Activated T-helper 17 cell treated with anti-CD3 and anti-CD28 coated beads, Interleukin-2, amount 50 U/mL, for 72 hours (primary cell): ENCODE measurements around the gene SPATA16. TPM values are rescaled to one million over a fixed set of nuclear protein-coding genes. Genes with fewer than 3 reads are reported as not detected.
A peak's percentile ranks its signal among the peaks of the same experiment; 100 is the strongest.
"Not testable (repeated sequence)": the region's sequence is repeated elsewhere in the genome, so short reads cannot be mapped to it uniquely, and the experiment has no call there.

Experiments
- ATAC-seq: fragments of 150-1000 bp; cut with Tn5 transposase; replicated peaks from 2 replicates; pipeline ENCODE4 v1.10.0; 2021; ENCODE audit warnings: mild to moderate bottlenecking, moderate library complexity
- H3K27ac Mint-ChIP-seq: one replicate; pipeline ENCODE4 v1.8.0; 2022; ENCODE audit warnings: mixed read lengths
- H3K27me3 Mint-ChIP-seq: one replicate; pipeline ENCODE4 v1.8.0; 2022; ENCODE audit warnings: mixed read lengths
- H3K36me3 Mint-ChIP-seq: one replicate; pipeline ENCODE4 v1.8.0; 2022; ENCODE audit warnings: low read depth, mild to moderate bottlenecking, mixed read lengths
- H3K4me1 Mint-ChIP-seq: one replicate; pipeline ENCODE4 v1.8.0; 2022; ENCODE audit warnings: mixed read lengths
- H3K4me3 Mint-ChIP-seq: one replicate; pipeline ENCODE4 v1.8.0; 2022; ENCODE audit warnings: mild to moderate bottlenecking, mixed read lengths
- H3K9me3 Mint-ChIP-seq: one replicate; pipeline ENCODE4 v1.8.0; 2022; ENCODE audit warnings: mixed read lengths
- total RNA-seq, 2 donors: library from RNA; stranded (reverse); gene quantifications; one replicate each; pipeline ENCODE4 v1.2.3, GENCODE V29; 2022

SPATA16 gene
- total RNA-seq, 2 donors from 2014 or later, result not detected

DNA sequence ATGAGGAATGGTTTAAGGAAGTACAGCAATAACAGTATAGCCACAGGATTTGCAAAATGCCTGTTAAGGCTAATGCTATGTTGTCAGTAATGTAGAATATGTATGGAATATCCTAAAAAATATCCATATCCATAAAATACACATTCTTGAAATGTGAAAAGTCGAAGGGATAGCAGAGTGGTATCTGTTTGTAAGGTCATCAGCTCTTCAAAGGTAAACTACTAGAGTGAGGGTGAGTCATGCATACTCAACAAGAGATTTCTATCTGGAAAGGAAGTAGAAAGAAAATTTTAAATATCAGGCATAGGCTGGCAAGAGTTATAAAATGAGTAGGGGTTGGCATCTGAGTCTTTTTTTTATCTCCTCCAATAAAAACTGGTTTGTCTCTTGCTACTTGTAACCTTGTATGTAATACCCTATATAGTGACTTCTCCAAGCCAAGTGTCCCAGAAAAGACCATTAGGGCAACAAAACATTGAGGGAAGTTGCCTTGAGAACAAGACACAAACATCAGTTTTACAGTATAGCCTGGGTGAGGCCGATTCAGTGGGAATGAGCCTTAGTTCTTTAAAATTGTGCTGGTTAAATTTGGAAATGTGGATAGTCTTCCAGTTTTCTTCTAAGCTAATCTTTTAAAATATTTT is 103.1 kb downstream of the SPATA16 start:
- no peaks in the 10 kb centered on the region for H3K4me1 Mint-ChIP-seq
- no peaks in the 10 kb centered on the region for H3K9me3 Mint-ChIP-seq
- H3K36me3 Mint-ChIP-seq, result no peaks in the 10 kb centered on the region
- no peaks in the 10 kb centered on the region for H3K27me3 Mint-ChIP-seq
- H3K27ac Mint-ChIP-seq, result no peak overlapping the region
- no peak overlapping the region for H3K4me3 Mint-ChIP-seq
- no peak for ATAC-seq

DNA sequence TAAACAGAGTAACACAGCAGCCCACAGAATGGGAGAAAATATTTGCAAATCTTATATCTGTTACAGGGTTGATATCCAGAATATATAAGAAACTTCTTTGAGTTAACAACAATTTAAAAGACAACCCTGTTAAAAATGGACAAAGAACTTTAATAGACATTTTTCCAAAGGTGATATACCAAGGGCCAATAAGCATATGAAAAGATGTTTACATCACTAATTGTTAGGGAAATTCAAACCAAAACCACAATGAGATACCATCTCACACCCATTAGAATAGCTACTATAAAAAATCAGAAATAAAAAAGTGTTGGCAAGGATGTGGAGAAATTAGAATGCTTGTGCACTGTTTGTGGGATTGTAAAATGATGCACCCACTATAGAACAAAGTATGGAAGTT is 110.8 kb downstream of the SPATA16 start:
- Mint-ChIP-seq H3K36me3 (no peaks in the 10 kb centered on the region), H3K4me1 (no peaks in the 10 kb centered on the region), H3K9me3 (peaks cover 3% of the 10 kb centered on the region), H3K4me3 (no peak overlapping the region), H3K27ac (no peak overlapping the region), H3K27me3 (no peaks in the 10 kb centered on the region)
- ATAC-seq, result no peak

DNA sequence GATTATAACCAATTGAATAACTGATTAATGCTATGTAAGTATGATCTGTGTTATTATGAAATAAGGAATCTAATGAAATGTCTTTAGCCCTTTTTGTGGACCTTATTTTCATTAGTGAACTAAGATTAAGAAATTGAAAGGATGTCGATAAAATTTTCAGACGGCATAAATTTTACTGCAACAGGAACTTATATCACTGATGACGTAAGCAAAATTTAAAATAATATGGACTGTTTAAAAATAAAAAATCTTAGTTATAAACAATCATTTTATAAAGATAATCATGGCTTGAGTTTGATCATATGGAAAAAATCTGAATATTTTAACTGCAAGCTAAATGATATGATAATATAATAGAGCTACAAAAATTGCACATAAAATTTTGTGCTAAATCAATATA is 112.7 kb downstream of the SPATA16 start:
- Mint-ChIP-seq H3K4me1 (no peaks in the 10 kb centered on the region), H3K4me3 (no peak overlapping the region), H3K36me3 (no peaks in the 10 kb centered on the region), H3K27me3 (no peaks in the 10 kb centered on the region), H3K9me3 (peaks cover 3% of the 10 kb centered on the region), H3K27ac (no peak overlapping the region)
- ATAC-seq, result no peak

DNA sequence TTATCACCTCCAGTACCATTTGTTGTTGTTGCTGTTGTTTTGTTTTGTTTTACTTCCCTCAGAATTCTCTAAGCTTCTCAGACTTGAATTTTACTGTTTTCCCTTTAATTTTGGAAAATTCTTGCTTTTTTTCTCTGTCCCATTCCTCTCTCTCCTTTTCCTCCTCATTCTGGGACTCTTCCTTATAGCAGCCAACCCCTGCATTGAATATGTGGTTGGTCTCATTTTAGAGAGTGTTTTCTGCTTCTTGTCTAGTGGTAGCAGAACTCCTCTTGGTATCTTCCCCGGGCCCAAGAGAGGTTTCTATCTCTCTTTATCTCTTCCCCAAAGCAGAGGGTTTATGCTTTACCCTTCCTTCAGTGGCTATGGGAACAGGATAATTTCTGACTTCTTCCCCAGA is 113.6 kb downstream of the SPATA16 start:
- H3K36me3 Mint-ChIP-seq, result no peaks in the 10 kb centered on the region
- peaks cover 3% of the 10 kb centered on the region for H3K9me3 Mint-ChIP-seq
- H3K27me3 Mint-ChIP-seq, result no peaks in the 10 kb centered on the region
- no peak overlapping the region for H3K4me3 Mint-ChIP-seq
- H3K4me1 Mint-ChIP-seq, result no peaks in the 10 kb centered on the region
- no peak overlapping the region for H3K27ac Mint-ChIP-seq
- no peak for ATAC-seq

DNA sequence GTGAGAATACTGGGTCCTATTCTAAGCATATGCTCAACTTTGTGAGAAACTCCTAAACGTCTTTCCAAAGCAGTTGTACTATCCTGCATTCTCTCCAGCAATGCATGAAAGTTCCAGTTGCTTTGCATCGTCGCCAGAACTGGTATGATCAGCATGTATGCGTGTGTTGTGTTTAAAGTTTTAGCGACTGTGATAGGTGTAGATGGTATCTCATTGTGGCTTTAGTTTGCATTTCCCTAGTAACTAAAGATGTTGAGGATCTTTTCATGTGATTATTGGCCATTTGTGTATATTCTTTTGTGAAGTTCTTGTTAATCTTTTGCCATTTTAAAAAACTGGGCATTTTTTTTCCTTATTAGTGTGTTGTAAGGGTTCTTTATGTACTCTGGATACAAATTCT is 115.1 kb downstream of the SPATA16 start:
- Mint-ChIP-seq H3K4me1 (no peaks in the 10 kb centered on the region), H3K36me3 (no peaks in the 10 kb centered on the region), H3K27me3 (no peaks in the 10 kb centered on the region), H3K9me3 (peaks cover 3% of the 10 kb centered on the region), H3K4me3 (no peak overlapping the region), H3K27ac (no peak overlapping the region)
- ATAC-seq, result no peak

DNA sequence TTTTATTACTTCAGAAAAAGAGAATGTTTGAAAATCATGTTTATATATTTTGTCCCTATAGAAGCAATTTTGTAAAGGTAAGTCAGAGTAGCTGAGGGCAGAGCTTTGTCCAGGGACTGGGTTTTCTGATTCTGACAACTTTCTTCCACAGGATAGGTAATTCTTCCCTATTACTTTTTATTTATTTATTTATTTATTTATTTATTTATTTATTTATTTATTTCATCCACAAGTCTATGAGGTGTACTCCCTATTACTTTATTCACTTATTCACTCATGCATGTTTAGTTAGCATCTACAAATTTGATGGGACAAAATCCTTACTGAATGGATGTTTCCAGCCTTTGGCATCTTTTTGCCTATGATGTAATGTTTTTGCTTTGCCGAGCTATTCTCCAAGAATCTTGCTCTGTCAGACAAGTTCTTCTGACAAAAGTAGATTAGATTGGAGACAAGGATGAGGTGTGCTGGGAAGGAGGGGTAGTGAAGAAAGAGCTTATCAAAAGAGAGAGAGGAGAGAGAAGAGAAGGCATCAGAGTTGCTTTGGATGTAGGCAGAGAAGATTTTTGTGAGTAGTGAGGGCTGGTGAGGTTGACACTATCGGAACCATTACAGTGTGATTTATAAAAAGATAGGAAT is 119.4 kb downstream of the SPATA16 start:
- no peak overlapping the region for H3K27ac Mint-ChIP-seq
- no peaks in the 10 kb centered on the region for H3K27me3 Mint-ChIP-seq
- no peak overlapping the region for H3K4me3 Mint-ChIP-seq
- H3K9me3 Mint-ChIP-seq, result no peaks in the 10 kb centered on the region
- no peaks in the 10 kb centered on the region for H3K36me3 Mint-ChIP-seq
- ATAC-seq, result no peak
- H3K4me1 Mint-ChIP-seq, result no peaks in the 10 kb centered on the region

DNA sequence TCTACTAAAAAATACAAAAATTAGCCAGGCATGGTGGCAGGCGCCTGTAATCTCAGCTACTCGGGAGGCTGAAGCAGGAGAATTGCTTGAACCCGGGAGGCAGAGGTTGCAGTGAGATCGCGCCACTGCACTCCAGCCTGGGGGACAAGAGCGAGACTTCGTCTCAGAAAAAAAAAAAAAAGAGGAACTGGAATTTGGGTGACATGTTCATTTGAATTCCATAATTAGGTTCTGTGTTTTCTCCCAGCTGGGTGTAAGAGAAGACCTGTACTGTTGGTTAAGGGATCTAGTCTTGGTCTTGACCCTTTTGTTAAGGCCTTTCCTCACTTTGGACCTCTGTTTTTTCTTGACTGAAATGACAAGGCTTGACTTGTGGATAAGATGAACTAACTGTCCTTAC is 120.9 kb downstream of the SPATA16 start:
- not testable (repeated sequence) for H3K9me3 Mint-ChIP-seq, ATAC-seq, H3K27ac Mint-ChIP-seq, H3K27me3 Mint-ChIP-seq, H3K4me1 Mint-ChIP-seq, H3K36me3 Mint-ChIP-seq, H3K4me3 Mint-ChIP-seq

DNA sequence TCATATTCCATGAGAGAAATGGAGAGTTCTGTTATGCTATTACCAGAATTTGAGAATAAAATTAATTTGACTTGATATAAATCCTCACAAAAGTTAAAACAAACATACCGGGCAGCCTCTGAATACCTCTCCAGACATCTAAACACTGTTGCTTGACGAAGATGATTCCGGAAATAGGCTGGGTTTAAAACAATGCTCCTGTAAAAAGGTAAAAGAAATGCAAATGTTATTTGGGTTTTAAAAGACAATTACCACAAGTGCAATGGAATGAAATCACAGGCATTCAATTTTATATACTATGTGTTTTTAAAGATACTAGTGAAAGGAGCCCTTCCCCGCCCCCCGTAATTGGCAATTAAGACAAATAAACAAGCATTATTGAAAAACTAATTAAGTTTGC is 121.7 kb downstream of the SPATA16 start:
- H3K4me1 Mint-ChIP-seq, result no peaks in the 10 kb centered on the region
- H3K4me3 Mint-ChIP-seq, result no peak overlapping the region
- H3K27me3 Mint-ChIP-seq, result no peaks in the 10 kb centered on the region
- ATAC-seq, result no peak
- no peak overlapping the region for H3K27ac Mint-ChIP-seq
- no peaks in the 10 kb centered on the region for H3K9me3 Mint-ChIP-seq
- no peaks in the 10 kb centered on the region for H3K36me3 Mint-ChIP-seq

DNA sequence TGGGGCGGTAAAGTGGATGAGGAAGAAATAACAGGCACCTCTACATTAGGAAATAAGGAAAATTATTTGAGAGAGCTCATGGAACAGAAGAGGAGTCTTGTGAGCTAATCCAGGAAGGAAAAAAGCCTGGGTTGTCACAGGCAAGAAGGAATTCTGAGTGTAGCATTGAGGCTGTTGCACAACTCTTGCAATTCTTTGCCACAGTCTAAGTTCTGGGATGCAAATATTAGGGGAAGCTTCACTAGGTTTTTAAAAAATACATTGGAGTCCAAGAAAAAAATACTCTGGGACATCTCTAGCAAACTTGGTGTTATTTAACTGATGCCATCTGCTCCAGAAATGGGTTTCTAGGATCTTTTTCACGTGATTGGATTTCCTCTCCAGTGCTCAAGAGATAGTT is 122.3 kb downstream of the SPATA16 start:
- Mint-ChIP-seq H3K36me3 (no peaks in the 10 kb centered on the region), H3K4me1 (no peaks in the 10 kb centered on the region), H3K9me3 (no peaks in the 10 kb centered on the region), H3K27me3 (no peaks in the 10 kb centered on the region), H3K27ac (no peak overlapping the region), H3K4me3 (no peak overlapping the region)
- ATAC-seq, result no peak

DNA sequence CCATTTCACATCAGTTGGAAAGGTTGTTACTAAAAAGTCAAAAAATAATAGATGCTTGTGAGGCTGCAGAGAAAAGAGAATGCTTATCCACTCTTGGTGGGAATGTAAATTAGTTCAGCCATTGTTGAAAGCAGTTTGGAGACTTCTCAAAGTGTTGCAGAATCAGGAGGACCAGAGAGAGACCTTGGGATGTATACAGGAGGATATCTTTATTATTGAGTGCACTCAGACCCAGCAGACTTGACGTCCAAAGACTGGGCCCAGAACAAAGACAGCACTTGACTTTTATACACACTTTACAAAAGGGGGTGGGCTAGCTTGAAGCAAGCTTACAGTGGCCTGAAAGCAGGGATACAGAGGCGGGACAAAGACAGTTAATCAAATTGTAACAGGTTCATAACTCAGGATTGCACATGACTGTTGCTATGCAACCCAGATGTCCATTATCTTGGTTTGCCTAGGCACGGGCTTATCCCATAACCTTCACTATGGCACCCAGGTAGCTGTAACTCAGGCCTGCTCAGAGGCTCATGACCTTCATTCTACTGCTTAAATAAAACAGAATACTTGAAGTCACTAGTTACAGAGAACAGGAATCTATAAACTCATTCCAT is 127.7 kb downstream of the SPATA16 start:
- Mint-ChIP-seq H3K27me3 (no peaks in the 10 kb centered on the region), H3K4me3 (no peak overlapping the region), H3K27ac (no peak overlapping the region), H3K4me1 (no peaks in the 10 kb centered on the region), H3K36me3 (no peaks in the 10 kb centered on the region), H3K9me3 (no peaks in the 10 kb centered on the region)
- no peak for ATAC-seq

DNA sequence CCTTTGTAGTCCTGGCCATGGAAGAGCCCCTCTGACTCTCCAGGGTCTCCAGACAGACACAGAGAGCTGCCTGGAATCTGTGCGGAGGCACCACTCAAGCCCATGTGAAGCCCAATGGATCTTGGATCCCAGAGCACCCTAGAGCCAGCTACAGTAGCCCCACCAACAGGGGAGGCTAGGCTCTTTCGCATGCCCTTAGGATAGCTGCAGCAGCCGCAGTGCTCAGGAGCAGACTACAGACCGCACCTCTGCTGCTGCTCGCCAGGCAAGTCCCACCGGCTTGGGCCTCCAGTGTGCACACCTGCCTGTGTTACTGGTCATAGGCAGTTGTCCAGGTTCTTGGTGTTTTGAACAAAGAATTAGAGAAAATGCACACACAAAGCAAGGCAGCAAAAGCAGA is 131.6 kb downstream of the SPATA16 start:
- peak; percentile 16 for ATAC-seq
- H3K4me1 Mint-ChIP-seq, result no peaks in the 10 kb centered on the region
- no peaks in the 10 kb centered on the region for H3K36me3 Mint-ChIP-seq
- H3K9me3 Mint-ChIP-seq, result no peaks in the 10 kb centered on the region
- no peak overlapping the region for H3K27ac Mint-ChIP-seq
- H3K27me3 Mint-ChIP-seq, result no peaks in the 10 kb centered on the region
- no peak overlapping the region for H3K4me3 Mint-ChIP-seq

DNA sequence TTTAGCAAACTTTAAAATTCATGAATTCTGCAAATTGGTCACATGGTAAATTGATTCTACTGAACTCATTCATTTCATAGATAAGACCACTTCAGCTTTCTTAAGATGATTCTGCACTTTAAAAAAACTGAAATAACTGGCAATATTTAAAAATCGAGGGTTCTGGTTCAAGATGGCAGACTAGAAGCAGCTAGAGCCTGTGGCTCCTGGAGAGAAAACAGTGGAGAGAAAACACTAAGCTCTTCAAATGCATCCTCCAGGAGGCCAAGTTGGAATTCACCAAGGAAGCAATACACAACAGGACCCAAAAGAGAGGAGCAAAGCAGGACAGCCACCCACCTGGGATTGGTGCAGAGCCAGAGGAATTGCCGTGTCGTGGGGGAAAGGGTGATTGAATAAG is 132.1 kb downstream of the SPATA16 start:
- no peaks in the 10 kb centered on the region for H3K36me3 Mint-ChIP-seq
- H3K4me1 Mint-ChIP-seq, result no peaks in the 10 kb centered on the region
- no peak for ATAC-seq
- H3K27ac Mint-ChIP-seq, result no peak overlapping the region
- no peaks in the 10 kb centered on the region for H3K9me3 Mint-ChIP-seq
- no peaks in the 10 kb centered on the region for H3K27me3 Mint-ChIP-seq
- H3K4me3 Mint-ChIP-seq, result no peak overlapping the region

DNA sequence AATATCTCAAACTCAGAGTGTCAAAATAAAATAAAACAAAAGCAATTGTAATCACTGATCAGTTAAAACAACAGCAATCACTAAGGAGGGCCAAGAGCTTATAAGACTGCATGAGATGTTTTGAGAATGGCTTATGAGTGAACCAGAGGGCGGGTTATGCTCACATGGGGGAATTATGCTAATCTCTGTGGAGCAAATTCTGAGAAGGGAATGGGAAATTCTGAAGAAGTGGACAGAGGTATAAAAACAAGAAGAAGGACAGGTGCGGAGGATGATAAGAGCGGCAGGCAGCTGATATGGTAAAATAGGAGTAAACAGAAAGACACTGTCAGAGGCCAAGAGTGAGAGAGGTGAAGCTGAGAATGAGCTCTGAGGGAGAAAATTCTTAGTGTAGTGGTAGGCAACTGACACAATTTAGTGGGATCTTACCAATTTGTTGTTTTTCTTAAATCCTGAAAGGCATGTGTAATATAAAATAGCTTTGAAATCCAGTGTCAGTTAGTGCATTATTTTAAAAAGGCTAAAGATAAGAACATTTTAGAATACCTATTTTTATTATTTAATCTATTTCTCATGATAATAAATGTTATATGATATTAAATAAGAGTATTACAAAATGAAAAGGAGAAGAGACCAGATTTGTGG is 133.8 kb downstream of the SPATA16 start:
- H3K27ac Mint-ChIP-seq, result no peak overlapping the region
- no peaks in the 10 kb centered on the region for H3K4me1 Mint-ChIP-seq
- H3K36me3 Mint-ChIP-seq, result no peaks in the 10 kb centered on the region
- H3K4me3 Mint-ChIP-seq, result no peak overlapping the region
- peaks cover 3% of the 10 kb centered on the region for H3K9me3 Mint-ChIP-seq
- no peak for ATAC-seq
- H3K27me3 Mint-ChIP-seq, result peaks cover 5% of the 10 kb centered on the region

DNA sequence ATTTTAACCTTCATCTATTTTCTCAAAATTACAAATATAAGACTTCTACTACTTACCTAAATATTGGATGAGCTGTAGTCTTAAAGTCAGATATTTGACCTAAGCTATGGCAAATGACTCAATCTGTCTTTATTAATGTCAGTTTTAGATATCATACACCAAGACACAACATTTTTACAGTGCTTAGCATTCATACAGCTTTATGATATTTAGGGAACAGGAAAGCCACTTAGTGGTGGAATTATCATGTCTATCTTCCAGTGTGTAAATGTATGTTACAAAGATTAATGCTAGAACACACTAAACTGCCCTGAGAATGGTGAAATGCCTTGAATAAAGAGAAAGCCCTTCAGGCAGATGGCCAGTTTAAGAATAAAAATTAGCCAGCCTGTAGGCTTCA is 135.0 kb downstream of the SPATA16 start:
- Mint-ChIP-seq H3K4me1 (no peaks in the 10 kb centered on the region), H3K36me3 (no peaks in the 10 kb centered on the region), H3K4me3 (no peak overlapping the region), H3K9me3 (peaks cover 3% of the 10 kb centered on the region), H3K27ac (no peak overlapping the region), H3K27me3 (peaks cover 5% of the 10 kb centered on the region)
- ATAC-seq, result no peak

DNA sequence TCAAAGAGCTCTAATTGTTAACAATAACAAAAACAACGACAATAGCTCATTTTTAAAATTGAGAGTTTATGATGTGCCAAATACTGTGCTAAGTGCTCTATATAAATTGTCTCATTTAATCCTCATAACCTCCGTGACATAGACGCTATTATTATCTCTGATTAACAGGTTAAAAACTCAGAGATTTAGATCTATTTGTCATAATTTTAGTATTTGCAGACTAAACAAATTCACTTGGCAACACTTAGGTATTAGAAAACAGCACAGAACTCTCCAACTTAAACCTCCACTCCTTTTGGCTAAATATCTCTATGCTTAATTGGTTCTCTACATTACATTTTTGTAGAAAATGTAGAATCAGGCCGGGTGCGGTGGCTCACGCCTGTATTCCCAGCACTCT is 136.4 kb downstream of the SPATA16 start:
- H3K36me3 Mint-ChIP-seq, result no peaks in the 10 kb centered on the region
- H3K9me3 Mint-ChIP-seq, result peaks cover 3% of the 10 kb centered on the region
- H3K4me3 Mint-ChIP-seq, result no peak overlapping the region
- no peak overlapping the region for H3K27ac Mint-ChIP-seq
- peaks cover 5% of the 10 kb centered on the region for H3K27me3 Mint-ChIP-seq
- ATAC-seq, result no peak
- no peaks in the 10 kb centered on the region for H3K4me1 Mint-ChIP-seq
